OCI-LY3 (cell line): ENCODE results near the gene BZW2.

ENCODE experiments used
- H2AFZ ChIP-seq: fragments of 200-600, 300-600 bp; shearing (Covaris generic); 2 replicates; pipeline ENCODE4 v1.6.0; 2014; ENCODE audit warnings: antibody characterized with exemption, low read depth, low read length
- H3K27ac ChIP-seq: fragments of 200-600, 300-600 bp; sonication (generic); 2 replicates; pipeline ENCODE4 v1.5.1; 2014; ENCODE audit warnings: mild to moderate bottlenecking, low read length, moderate library complexity, mixed read lengths
- H3K27me3 ChIP-seq: fragments of 200-600, 300-600 bp; sonication (generic); 2 replicates; pipeline ENCODE4 v1.6.1; 2014; ENCODE audit warnings: low read depth, low read length, mixed read lengths
- H3K36me3 ChIP-seq: fragments of 200-600, 300-600 bp; sonication (generic); replicated peaks from 2 replicates; pipeline ENCODE3; 2014; ENCODE audit warnings: low read depth, low read length, mixed read lengths
- H3K4me1 ChIP-seq: fragments of 300-600, 200-600 bp; sonication (generic); 2 replicates; pipeline ENCODE4 v1.6.1; 2014; ENCODE audit warnings: low read length, mixed read lengths
- H3K4me2 ChIP-seq: fragments of 200-600, 300-600 bp; sonication (generic); 2 replicates; pipeline ENCODE4 v1.6.1; 2014; ENCODE audit warnings: low read length, mixed read lengths
- H3K4me3 ChIP-seq: fragments of 300-600, 200-600 bp; sonication (generic); 2 replicates; pipeline ENCODE4 v1.5.1; 2014; ENCODE audit warnings: antibody characterized with exemption, mild to moderate bottlenecking, low read length, moderate library complexity
- H3K79me2 ChIP-seq: fragments of 300-600, 200-600 bp; shearing (Covaris generic); 2 replicates; pipeline ENCODE4 v1.6.1; 2014; ENCODE audit warnings: mild to moderate bottlenecking, low read length, mixed read lengths
- H3K9ac ChIP-seq: fragments of 300-600, 200-600 bp; shearing (Covaris generic); 2 replicates; pipeline ENCODE4 v1.6.0; 2014; ENCODE audit warnings: mild to moderate bottlenecking, low read length, moderate library complexity
- H3K9me3 ChIP-seq: fragments of 200-600, 300-600 bp; shearing (Covaris generic); 2 replicates; pipeline ENCODE4 v1.6.1; 2014; ENCODE audit warnings: low read length, mixed read lengths; ENCODE audit not compliant: insufficient read depth
- H4K20me1 ChIP-seq: fragments of 200-600, 300-600 bp; sonication (generic); 2 replicates; pipeline ENCODE4 v1.6.1; 2016; ENCODE audit warnings: low read length, mixed read lengths; ENCODE audit not compliant: insufficient read depth
- EZH2phosphoT487 ChIP-seq: fragments of 200-600 bp; shearing (Covaris generic); IDR thresholded peaks from 2 replicates; pipeline ENCODE4 v1.6.1; 2018; ENCODE audit warnings: antibody characterized with exemption, mixed run types, low read depth
- TF ChIP-seq, protein P1 (sequence below): fragments of 200-600, 300-600 bp; sonication (generic); IDR thresholded peaks from 2 replicates; pipeline ENCODE4 v1.5.1; 2014; ENCODE audit warnings: antibody characterized with exemption, low read length, low read depth

BZW2 gene

DNA sequence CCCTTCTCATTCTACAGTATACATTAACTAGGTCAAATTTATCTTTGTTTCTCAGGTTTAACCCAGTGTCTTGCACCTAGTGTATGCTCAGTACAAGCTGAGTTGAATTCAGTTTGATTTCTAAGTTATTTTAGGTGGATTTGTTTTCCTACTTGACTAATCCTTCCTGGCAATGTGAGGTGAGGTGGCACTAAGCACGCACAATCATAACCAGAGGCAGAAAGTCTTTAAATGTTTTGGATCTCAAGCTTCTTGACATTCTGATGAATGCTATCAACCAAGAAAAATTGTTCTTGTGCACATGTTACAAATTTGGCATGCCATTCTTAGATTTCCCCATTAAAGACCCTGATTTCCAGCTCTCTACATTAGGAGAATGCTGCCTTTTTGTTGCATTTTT lies 3.2 kb downstream of the BZW2 start:
- H3K36me3 ChIP-seq, result peaks cover 8% of the 10 kb centered on the region
- peaks cover 82% of the 10 kb centered on the region for H3K79me2 ChIP-seq
- H4K20me1 ChIP-seq, result peaks cover 70% of the 10 kb centered on the region
- H3K4me1 ChIP-seq, result peaks cover 20% of the 10 kb centered on the region
- H3K27ac ChIP-seq, result no peak overlapping the region
- TF ChIP-seq, protein P1, sequence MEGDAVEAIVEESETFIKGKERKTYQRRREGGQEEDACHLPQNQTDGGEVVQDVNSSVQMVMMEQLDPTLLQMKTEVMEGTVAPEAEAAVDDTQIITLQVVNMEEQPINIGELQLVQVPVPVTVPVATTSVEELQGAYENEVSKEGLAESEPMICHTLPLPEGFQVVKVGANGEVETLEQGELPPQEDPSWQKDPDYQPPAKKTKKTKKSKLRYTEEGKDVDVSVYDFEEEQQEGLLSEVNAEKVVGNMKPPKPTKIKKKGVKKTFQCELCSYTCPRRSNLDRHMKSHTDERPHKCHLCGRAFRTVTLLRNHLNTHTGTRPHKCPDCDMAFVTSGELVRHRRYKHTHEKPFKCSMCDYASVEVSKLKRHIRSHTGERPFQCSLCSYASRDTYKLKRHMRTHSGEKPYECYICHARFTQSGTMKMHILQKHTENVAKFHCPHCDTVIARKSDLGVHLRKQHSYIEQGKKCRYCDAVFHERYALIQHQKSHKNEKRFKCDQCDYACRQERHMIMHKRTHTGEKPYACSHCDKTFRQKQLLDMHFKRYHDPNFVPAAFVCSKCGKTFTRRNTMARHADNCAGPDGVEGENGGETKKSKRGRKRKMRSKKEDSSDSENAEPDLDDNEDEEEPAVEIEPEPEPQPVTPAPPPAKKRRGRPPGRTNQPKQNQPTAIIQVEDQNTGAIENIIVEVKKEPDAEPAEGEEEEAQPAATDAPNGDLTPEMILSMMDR, result no peak
- TF ChIP-seq EZH2phosphoT487, result no peak
- no peak overlapping the region for H2AFZ ChIP-seq
- H3K9ac ChIP-seq, result no peak overlapping the region
- H3K27me3 ChIP-seq, result no peaks in the 10 kb centered on the region
- H3K9me3 ChIP-seq, result no peaks in the 10 kb centered on the region
- H3K4me3 ChIP-seq, result no peak overlapping the region
- 0 out of 2 replicates have a peak overlapping the region, but pooled peaks have one; percentile 90 for H3K4me2 ChIP-seq

DNA sequence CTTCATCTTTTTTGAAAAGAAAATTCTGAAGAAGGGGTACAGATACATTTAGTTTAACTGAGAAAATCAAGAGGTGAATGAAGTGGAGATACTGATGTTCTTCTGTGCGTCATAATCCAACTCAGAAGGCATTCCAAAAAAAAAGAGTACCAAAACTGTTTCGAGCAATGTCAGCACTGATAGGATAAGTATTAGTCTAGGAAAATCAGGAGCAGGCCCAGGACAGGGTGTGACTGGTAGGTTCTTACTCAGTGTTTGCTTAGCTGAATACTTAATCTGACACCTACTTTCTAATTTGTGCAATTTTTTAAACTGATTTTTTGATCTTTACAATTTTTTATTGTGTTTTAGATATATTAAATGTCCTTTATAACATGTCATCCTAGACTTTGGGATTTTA lies 4.3 kb downstream of the BZW2 start:
- Histone ChIP-seq H2AFZ (no peak overlapping the region), H3K79me2 (peaks cover 93% of the 10 kb centered on the region), H4K20me1 (peaks cover 74% of the 10 kb centered on the region), H3K9ac (no peak overlapping the region), H3K4me1 (peaks cover 19% of the 10 kb centered on the region), H3K27me3 (no peaks in the 10 kb centered on the region), H3K4me3 (no peak overlapping the region), H3K9me3 (no peaks in the 10 kb centered on the region), H3K4me2 (no peak overlapping the region), H3K36me3 (peaks cover 8% of the 10 kb centered on the region), H3K27ac (no peak overlapping the region)
- TF ChIP-seq EZH2phosphoT487, result no peak
- TF ChIP-seq, protein P1, result no peak

DNA sequence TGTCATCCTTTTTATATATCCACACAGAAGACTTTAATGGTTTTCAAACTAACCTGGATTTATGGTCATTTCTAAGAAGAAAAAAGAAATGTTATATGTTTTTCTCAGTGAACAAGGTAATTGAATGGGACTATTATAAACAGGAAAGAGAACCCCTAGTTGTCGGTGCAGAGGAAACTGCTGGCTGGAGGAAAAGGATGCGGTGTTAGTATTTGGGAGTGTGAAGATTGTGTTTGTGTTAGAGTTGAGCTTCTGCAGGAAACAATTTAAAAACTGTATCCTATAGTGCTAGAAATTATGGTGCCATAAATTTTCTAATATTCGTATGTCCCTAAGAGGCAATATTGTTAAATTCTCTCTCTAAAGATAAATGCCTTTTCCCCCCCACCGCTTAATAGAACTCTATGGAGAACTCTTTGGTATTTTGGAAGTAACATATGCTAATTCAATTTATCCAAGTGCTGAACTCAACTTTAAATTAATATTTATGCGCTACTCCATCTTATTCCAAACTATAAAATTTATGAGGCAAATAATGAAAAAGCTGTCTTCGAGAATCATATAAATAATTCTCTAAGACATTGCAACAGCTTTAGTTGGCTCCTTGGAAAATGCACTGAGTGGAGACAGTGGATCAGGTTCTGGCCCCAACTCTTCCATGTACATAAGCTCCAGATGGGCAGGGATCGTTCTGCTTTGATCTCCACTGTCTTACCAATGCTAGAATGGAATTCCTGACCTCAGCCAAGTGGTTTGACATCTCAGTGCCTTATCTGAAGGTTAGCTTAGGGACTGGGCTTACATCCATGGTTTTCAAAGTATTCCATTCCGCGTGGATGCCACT lies 5.6 kb downstream of the BZW2 start:
- peaks cover 19% of the 10 kb centered on the region for H3K4me1 ChIP-seq
- no peak for TF ChIP-seq EZH2phosphoT487
- TF ChIP-seq, protein P1, result no peak
- H3K4me2 ChIP-seq, result no peak overlapping the region
- peaks cover 86% of the 10 kb centered on the region for H4K20me1 ChIP-seq
- peaks cover 100% of the 10 kb centered on the region for H3K79me2 ChIP-seq
- H3K4me3 ChIP-seq, result no peak overlapping the region
- H3K9ac ChIP-seq, result no peak overlapping the region
- H2AFZ ChIP-seq, result no peak overlapping the region
- H3K36me3 ChIP-seq, result peaks cover 8% of the 10 kb centered on the region
- H3K27me3 ChIP-seq, result no peaks in the 10 kb centered on the region
- no peaks in the 10 kb centered on the region for H3K9me3 ChIP-seq
- H3K27ac ChIP-seq, result no peak overlapping the region

DNA sequence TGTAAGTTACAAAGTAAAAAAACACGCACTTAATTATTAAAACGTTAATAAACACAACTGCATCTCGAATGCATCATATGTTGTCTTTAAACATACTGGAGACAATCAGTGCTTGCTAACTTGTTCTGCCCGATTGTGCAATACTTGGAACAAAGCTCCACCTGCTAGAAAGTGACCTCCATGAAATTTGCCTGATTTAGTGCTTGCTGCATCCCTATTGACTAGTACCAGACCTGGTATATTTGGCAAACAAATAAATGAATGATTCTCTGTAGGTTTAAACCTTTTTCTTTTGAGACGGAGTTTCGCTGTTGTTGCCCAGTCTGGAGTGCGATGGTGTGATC lies 6.2 kb downstream of the BZW2 start:
- H3K4me2 ChIP-seq, result no peak overlapping the region
- TF ChIP-seq, protein P1, result no peak
- no peak for TF ChIP-seq EZH2phosphoT487
- peaks cover 100% of the 10 kb centered on the region for H3K79me2 ChIP-seq
- peaks cover 8% of the 10 kb centered on the region for H3K36me3 ChIP-seq
- H3K27ac ChIP-seq, result no peak overlapping the region
- no peak overlapping the region for H2AFZ ChIP-seq
- H3K9ac ChIP-seq, result no peak overlapping the region
- peaks cover 85% of the 10 kb centered on the region for H4K20me1 ChIP-seq
- no peaks in the 10 kb centered on the region for H3K27me3 ChIP-seq
- H3K4me3 ChIP-seq, result no peak overlapping the region
- no peaks in the 10 kb centered on the region for H3K9me3 ChIP-seq
- H3K4me1 ChIP-seq, result peaks cover 16% of the 10 kb centered on the region
